Epithelial cell of proximal tubule (primary cell): ENCODE results near the gene SMIM21. TPM values are rescaled to one million over a fixed set of nuclear protein-coding genes. Genes with fewer than 3 reads are reported as not detected.
A peak's percentile ranks its signal among the peaks of the same experiment; 100 is the strongest.

Source experiments
- DNase-seq: peaks from one replicate; pipeline ENCODE4 v3.0.0-alpha.2; 2011; ENCODE audit warnings: low read depth
- H3K4me3 ChIP-seq: 2 replicates; pipeline ENCODE4 v1.5.1; 2011; ENCODE audit warnings: low read depth, mild to moderate bottlenecking, low read length
- CTCF ChIP-seq: conservative IDR thresholded peaks from 2 replicates; pipeline ENCODE4 v1.5.1; 2012; ENCODE audit warnings: low read depth, mild to moderate bottlenecking, low read length
- total RNA-seq: library from RNA; depleted of rRNA; stranded (reverse); fragments of >200 nt; gene quantifications from 2 replicates; pipeline ENCODE4 v1.2.3, GENCODE V29; 2015

SMIM21 gene
- total RNA-seq, 1 donor from 2014 or later: not detected

- peak; percentile 96 for DNase-seq
- TF ChIP-seq CTCF: no peak
- H3K4me3 ChIP-seq: no peak overlapping the region
Observed at GRCh38 chr18:75408554-75409506, 18.7 kb downstream of the SMIM21 start.

GRCh38 chr18:75407468-75408437 lies 19.8 kb downstream of the SMIM21 start:
- H3K4me3 ChIP-seq: no peak overlapping the region

GRCh38 chr18:75406491-75407445 lies 20.7 kb downstream of the SMIM21 start:
- no peak for TF ChIP-seq CTCF
- DNase-seq: no peak
- H3K4me3 ChIP-seq: no peak overlapping the region

More at GRCh38 chr18:75407468-75408437, 19.8 kb downstream of the SMIM21 start:
- DNase-seq: no peak
- TF ChIP-seq CTCF: no peak

GRCh38 chr18:75405351-75405750 lies 22.2 kb downstream of the SMIM21 start:
- TF ChIP-seq CTCF: no peak
- no peak for DNase-seq
- H3K4me3 ChIP-seq: no peak overlapping the region

GRCh38 chr18:75400366-75400765 lies 27.1 kb downstream of the SMIM21 start:
- H3K4me3 ChIP-seq: no peak overlapping the region
- TF ChIP-seq CTCF: no peak
- no peak for DNase-seq

- DNase-seq: no peak
- H3K4me3 ChIP-seq: no peak overlapping the region
- TF ChIP-seq CTCF: no peak
Observed at GRCh38 chr18:75395137-75395536, 32.4 kb downstream of the SMIM21 start.
